Colonic mucosa (tissue), 4 donors: ENCODE results near the gene ZSWIM5. TPM values are rescaled to one million over a fixed set of nuclear protein-coding genes. Genes with fewer than 3 reads are reported as not detected.
"Not testable (repeated sequence)": the region's sequence is repeated elsewhere in the genome, so short reads cannot be mapped to it uniquely, and the experiment has no call there.

Experiments
- DNase-seq: peaks from one replicate; pipeline ENCODE4 v3.0.0-alpha.2; 2020
- H3K27ac ChIP-seq: fragments of 200-600 bp; one replicate; pipeline ENCODE4 v1.8.0; 2021
- H3K27me3 ChIP-seq: fragments of 200-600 bp; one replicate; pipeline ENCODE4 v1.8.0; 2021
- H3K36me3 ChIP-seq: fragments of 200-600 bp; one replicate; pipeline ENCODE4 v1.8.0; 2021
- H3K4me1 ChIP-seq: fragments of 200-600 bp; one replicate; pipeline ENCODE4 v1.8.0; 2021; ENCODE audit warnings: mild to moderate bottlenecking
- H3K4me3 ChIP-seq: fragments of 200-600 bp; one replicate; pipeline ENCODE4 v1.8.0; 2021
- H3K9ac ChIP-seq, 2 donors: one replicate each; pipeline ENCODE4 v1.7.0; 2013; ENCODE audit warnings: control low read depth in 2 of 2, low read depth in 2 of 2, low read length in 2 of 2
- H3K9me3 ChIP-seq: fragments of 200-600 bp; one replicate; pipeline ENCODE4 v1.8.0; 2021
- intact Hi-C: fragments of 100-400 bp; cut with DNase I; formaldehyde crosslinking; loops from one replicate; pipeline ENCODE4 v1.14.1; 2022
- total RNA-seq, 2 donors: library from RNA; stranded (reverse); fragmentation: NEBNext Ultra II Directional in 1 of 2; extraction: Animal tissue kit (Norgen Biotek cat#: 25700) in 1 of 2; gene quantifications; one replicate each; pipeline ENCODE4 v1.2.1, GENCODE V29; 2021
- TF ChIP-seq, protein P1 (sequence below): fragments of 200-600 bp; IDR thresholded peaks from one replicate; pipeline ENCODE4 v1.8.0; 2022; ENCODE audit warnings: antibody characterized with exemption, mild to moderate bottlenecking
- donor health status: healthy.
- donor health status: DM: no; HTN: no; CAD: no.
- donor health status: DM: no; HTN: no; CAD: no.

ZSWIM5 gene
- total RNA-seq, 2 donors from 2014 or later, result 9.0 to 9.7 TPM

DNA sequence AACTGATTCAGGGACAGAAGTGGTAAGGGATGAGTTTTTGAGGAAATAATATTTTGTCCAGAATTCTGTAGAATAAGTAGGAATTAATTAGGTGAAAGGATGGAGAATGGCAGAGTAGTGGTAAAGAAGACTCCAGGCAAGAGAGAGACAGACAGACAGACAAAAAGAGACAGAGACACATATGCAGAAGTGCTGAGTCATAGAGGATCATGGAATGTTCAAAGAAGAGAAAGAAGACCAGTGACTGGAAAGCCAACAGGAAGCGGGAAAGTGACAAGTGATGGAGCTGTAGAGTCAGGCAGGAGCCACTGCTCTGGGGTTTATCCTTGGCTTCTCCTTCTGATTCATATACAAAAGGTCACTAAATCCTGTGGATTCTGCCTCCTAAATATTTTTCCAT lies 108.5 kb downstream of the ZSWIM5 start:
- H3K9me3 ChIP-seq, result no peaks in the 10 kb centered on the region
- no peak overlapping the region for H3K27ac ChIP-seq
- no peak overlapping the region for H3K4me3 ChIP-seq
- TF ChIP-seq, protein P1, sequence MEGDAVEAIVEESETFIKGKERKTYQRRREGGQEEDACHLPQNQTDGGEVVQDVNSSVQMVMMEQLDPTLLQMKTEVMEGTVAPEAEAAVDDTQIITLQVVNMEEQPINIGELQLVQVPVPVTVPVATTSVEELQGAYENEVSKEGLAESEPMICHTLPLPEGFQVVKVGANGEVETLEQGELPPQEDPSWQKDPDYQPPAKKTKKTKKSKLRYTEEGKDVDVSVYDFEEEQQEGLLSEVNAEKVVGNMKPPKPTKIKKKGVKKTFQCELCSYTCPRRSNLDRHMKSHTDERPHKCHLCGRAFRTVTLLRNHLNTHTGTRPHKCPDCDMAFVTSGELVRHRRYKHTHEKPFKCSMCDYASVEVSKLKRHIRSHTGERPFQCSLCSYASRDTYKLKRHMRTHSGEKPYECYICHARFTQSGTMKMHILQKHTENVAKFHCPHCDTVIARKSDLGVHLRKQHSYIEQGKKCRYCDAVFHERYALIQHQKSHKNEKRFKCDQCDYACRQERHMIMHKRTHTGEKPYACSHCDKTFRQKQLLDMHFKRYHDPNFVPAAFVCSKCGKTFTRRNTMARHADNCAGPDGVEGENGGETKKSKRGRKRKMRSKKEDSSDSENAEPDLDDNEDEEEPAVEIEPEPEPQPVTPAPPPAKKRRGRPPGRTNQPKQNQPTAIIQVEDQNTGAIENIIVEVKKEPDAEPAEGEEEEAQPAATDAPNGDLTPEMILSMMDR, result no peak
- H3K27me3 ChIP-seq, result no peaks in the 10 kb centered on the region
- intact Hi-C loops, result no loop called here
- H3K36me3 ChIP-seq, result no peaks in the 10 kb centered on the region
- no peaks in the 10 kb centered on the region for H3K4me1 ChIP-seq
- no peak for DNase-seq
- H3K9ac ChIP-seq, result no peak overlapping the region

DNA sequence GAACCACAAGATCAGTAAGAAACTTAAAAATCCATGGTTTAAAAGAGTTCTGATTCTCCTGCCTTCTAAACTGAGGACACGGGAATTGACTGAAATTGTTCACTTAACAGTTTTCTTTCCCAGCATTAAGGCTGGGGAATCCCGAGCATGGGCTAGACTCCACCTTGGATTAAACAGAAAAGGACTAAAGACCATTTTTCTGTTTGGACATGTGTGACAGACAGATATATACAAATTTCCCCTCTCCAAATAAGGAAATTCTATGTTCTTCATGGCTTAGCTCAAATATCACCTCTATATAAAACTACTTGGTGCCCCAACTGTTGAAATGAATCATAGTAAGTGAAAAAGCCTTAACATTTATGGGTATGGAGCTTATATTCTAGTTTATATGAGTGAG lies 109.3 kb downstream of the ZSWIM5 start:
- Histone ChIP-seq H3K27ac (no peak overlapping the region), H3K4me3 (no peak overlapping the region), H3K9ac (no peak overlapping the region), H3K36me3 (no peaks in the 10 kb centered on the region), H3K9me3 (no peaks in the 10 kb centered on the region), H3K4me1 (no peaks in the 10 kb centered on the region), H3K27me3 (no peaks in the 10 kb centered on the region)
- TF ChIP-seq, protein P1, result no peak
- intact Hi-C loops, result no loop called here
- no peak for DNase-seq

DNA sequence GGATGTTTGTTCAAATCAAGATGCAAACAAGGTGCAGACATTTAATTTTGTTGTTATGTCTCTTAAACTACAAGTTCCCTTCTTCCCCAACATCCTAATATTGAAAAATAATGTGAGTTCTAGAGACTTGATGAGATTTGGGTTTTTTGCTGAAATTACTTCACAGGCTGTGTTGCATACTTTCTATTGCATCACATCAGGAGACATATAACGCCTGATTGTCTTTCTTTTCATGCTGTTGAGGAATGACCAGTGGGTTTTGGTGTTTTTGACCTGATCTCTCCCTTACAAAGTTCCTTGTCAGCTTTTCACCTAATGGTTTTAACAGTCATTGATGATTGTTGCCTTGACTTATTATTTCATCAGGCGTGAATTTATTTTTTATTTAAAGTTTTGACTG lies 111.0 kb downstream of the ZSWIM5 start:
- no peak overlapping the region for H3K9ac ChIP-seq
- H3K36me3 ChIP-seq, result no peaks in the 10 kb centered on the region
- H3K4me3 ChIP-seq, result no peak overlapping the region
- TF ChIP-seq, protein P1, result no peak
- H3K27me3 ChIP-seq, result no peaks in the 10 kb centered on the region
- intact Hi-C loops, result no loop called here
- H3K4me1 ChIP-seq, result no peaks in the 10 kb centered on the region
- H3K9me3 ChIP-seq, result no peaks in the 10 kb centered on the region
- no peak overlapping the region for H3K27ac ChIP-seq
- no peak for DNase-seq

DNA sequence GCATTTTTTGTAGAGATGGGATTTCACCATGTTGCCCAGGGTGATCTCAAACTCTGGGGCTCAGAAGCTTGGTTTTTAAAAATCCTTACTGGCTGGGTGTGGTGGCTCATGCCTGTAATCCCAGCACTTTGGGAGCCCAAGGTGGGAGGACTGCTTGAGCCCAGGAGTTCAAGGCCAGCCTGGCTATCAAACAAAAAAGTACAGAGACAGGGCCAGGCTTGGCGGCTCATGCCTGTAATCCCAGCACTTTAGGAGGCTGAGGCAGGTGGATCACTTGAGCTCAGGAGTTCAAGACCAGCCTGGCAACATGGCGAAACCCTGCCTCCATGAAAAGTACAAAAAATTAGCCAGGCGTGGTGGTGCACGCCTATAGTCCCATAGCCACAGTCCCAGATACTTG lies 112.0 kb downstream of the ZSWIM5 start:
- H3K36me3 ChIP-seq, H3K9me3 ChIP-seq, H3K4me1 ChIP-seq, intact Hi-C loops, H3K9ac ChIP-seq, H3K27me3 ChIP-seq, H3K4me3 ChIP-seq, H3K27ac ChIP-seq, DNase-seq: not testable (repeated sequence)

DNA sequence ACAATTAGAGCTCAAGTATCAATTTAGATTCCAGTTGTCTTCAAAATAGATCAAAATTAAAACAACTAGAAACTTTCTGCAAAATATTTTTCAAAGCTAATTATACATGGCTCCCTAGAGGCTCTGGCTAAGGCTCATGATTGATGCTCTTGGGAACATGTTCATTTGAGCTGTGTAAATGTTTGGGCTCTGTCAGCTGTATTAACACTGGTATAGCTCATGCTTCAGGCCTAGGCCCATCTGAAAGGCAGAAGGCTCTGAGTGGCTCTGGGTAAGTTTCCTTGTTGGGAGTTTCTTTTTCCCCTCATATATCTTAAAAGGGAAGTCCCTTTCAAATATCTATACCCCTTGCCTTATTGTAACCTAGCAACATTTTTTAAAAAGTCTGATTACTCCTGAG lies 113.1 kb downstream of the ZSWIM5 start:
- Histone ChIP-seq H3K27ac (no peak overlapping the region), H3K27me3 (no peaks in the 10 kb centered on the region), H3K4me3 (no peak overlapping the region), H3K9ac (no peak overlapping the region), H3K9me3 (no peaks in the 10 kb centered on the region), H3K4me1 (no peaks in the 10 kb centered on the region), H3K36me3 (no peaks in the 10 kb centered on the region)
- intact Hi-C loops, result no loop called here
- DNase-seq, result no peak
- TF ChIP-seq, protein P1, result no peak

DNA sequence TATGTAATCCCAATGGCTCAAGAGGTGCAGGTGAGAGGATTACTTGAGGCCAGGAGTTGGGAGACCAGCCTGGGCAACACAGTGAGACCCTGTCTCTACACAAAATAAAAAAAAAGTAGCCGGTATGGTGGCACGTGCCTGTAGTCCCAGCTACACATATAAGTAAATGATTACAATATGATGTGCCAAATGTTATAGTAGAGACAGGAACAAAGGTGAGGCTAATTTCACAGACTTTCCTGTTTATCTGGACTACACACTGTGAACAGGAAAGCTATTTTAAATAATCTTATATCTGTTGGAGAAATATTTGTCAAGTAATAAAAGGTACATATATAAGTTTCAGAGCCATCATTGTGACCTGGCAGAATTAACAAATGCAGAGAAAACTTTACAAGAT lies 116.7 kb downstream of the ZSWIM5 start:
- no peak overlapping the region for H3K27ac ChIP-seq
- no peaks in the 10 kb centered on the region for H3K4me1 ChIP-seq
- no peaks in the 10 kb centered on the region for H3K27me3 ChIP-seq
- no peaks in the 10 kb centered on the region for H3K9me3 ChIP-seq
- H3K36me3 ChIP-seq, result no peaks in the 10 kb centered on the region
- no peak for DNase-seq
- no peak overlapping the region for H3K9ac ChIP-seq
- H3K4me3 ChIP-seq, result no peak overlapping the region
- intact Hi-C loops, result no loop called here
- TF ChIP-seq, protein P1, result no peak
